BJ (cell line): ENCODE measurements around the gene APOBEC2. TPM values are rescaled to one million over a fixed set of nuclear protein-coding genes. Genes with fewer than 3 reads are reported as not detected.

Experiments used
- CTCF ChIA-PET: fragments of 350-600 bp; formaldehyde crosslinking; extraction: SDS; loops from one replicate; lab custom pipeline; 2021; ENCODE audit warnings: antibody characterized with exemption, inconsistent platforms; lab: Yijun Ruan, JAX
- POLR2A ChIA-PET: fragments of 300-600 bp; sonication (Branson Sonifier 250); formaldehyde crosslinking; extraction: SDS; loops from one replicate; lab custom pipeline; 2021; ENCODE audit warnings: antibody characterized with exemption; lab: Charles Lee
- DNase-seq: peaks from one replicate; pipeline ENCODE4 v3.0.0-alpha.2; 2011; ENCODE audit warnings: low read depth
- H3K27me3 ChIP-seq: 2 replicates; pipeline ENCODE4 v1.6.0; 2011; ENCODE audit warnings: low read length; ENCODE audit not compliant: control insufficient read depth, insufficient read depth
- H3K36me3 ChIP-seq: 2 replicates; pipeline ENCODE4 v1.5.1; 2011; ENCODE audit warnings: low read length; ENCODE audit not compliant: control insufficient read depth, insufficient read depth
- H3K4me3 ChIP-seq: 2 replicates; pipeline ENCODE4 v1.5.1; 2011; ENCODE audit warnings: low read depth, mild to moderate bottlenecking, control low read depth, low read length
- CTCF ChIP-seq: IDR thresholded peaks from 2 replicates; pipeline ENCODE4 v1.5.1; 2011; ENCODE audit warnings: low read depth, mild to moderate bottlenecking, control low read depth, inconsistent platforms, low read length, moderate library complexity; ENCODE audit not compliant: insufficient read depth
- polyA plus RNA-seq: library from polyadenylated mRNA; depleted of rRNA; stranded (reverse); fragments of >200 nt; gene quantifications from 2 replicates; pipeline ENCODE4 v1.2.3, GENCODE V29; 2011

Gene APOBEC2
- polyA plus RNA-seq, 1 experiment: not detected

DNA sequence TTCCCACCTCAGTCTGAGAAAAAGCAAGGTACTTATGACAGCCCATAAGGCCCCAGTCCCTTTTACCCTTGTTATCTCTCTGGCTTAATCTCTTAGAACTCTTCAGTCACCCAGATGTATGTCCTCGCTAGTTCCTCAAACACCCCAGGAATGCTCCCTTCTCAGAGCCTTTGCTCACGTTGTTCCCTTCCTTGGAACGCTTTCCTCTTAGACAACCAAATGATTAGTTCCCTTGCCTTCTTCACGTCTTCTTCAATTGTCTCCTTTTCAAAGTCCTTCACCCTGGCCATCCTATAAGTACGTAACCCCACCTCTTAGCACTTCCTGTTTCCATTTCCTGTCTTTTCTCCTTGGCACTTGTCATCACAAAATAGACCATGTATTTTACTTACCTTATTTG is 1.1 kb upstream of the APOBEC2 start:
- POLR2A ChIA-PET: no interaction called here
- DNase-seq: no peak
- Histone ChIP-seq H3K36me3 (no peaks in the 10 kb centered on the region), H3K27me3 (no peaks in the 10 kb centered on the region), H3K4me3 (no peak overlapping the region)
- CTCF ChIA-PET: interaction anchor here (6.1 kb wide), 1 partner anchor 12 kb away, joined by 32 read pairs; the partner anchor contains the start of gene UNC5CL
- no peak for TF ChIP-seq CTCF

DNA sequence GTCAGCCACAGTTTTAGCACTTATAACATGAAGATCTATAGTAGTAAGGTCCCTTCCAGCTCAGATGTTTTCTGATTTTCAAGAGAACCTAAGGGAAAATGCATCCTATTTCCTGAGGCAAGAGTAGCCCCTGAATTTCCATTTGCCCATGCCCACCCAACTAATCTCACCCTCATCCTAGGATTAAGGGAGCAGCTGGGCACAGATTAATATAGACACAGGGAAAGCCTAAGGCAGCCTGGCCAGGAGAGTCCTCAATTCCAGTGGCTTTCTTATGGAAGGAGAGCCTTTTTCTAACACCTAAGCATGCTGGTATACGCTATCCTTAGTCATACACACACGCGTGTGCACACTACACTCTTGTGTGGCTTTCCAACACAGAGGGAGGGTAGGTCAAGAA is 1.5 kb downstream of the APOBEC2 start:
- DNase-seq: no peak
- no peak for TF ChIP-seq CTCF
- H3K36me3 ChIP-seq: no peaks in the 10 kb centered on the region
- H3K27me3 ChIP-seq: no peaks in the 10 kb centered on the region
- CTCF ChIA-PET: interaction anchor here (0.9 to 6.1 kb wide), 5 partner anchors 12 to 26 kb away, joined by 4 to 32 read pairs (median 5); partner anchors contain the start of genes TSPO2 and UNC5CL
- no peak overlapping the region for H3K4me3 ChIP-seq
- POLR2A ChIA-PET: no interaction called here

GRCh38 chr6:41055149-41055548 is 2.1 kb downstream of the APOBEC2 start:
- Histone ChIP-seq H3K27me3 (no peaks in the 10 kb centered on the region), H3K4me3 (no peak overlapping the region), H3K36me3 (no peaks in the 10 kb centered on the region)
- TF ChIP-seq CTCF: no peak
- DNase-seq: no peak
- ChIA-PET POLR2A (interaction anchor here (0.6 kb wide), 1 partner anchor 319 kb away, joined by 8 read pairs; no protein-coding TSS in a partner anchor), CTCF (interaction anchor here (1.1 to 6.1 kb wide), 5 partner anchors 13 to 27 kb away, joined by 4 to 32 read pairs (median 6); partner anchors contain the start of genes TSPO2 and UNC5CL)

GRCh38 chr6:41056768-41057490 is 3.9 kb downstream of the APOBEC2 start:
- no peak for DNase-seq
- Histone ChIP-seq H3K4me3 (no peak overlapping the region), H3K36me3 (0 out of 2 replicates have a peak, but pooled peaks cover 1% of the 10 kb centered on the region), H3K27me3 (no peaks in the 10 kb centered on the region)
- POLR2A ChIA-PET: no interaction called here
- CTCF ChIA-PET: interaction anchor here (0.7 to 6.1 kb wide), 4 partner anchors 11 to 29 kb away, joined by 3 to 32 read pairs (median 6); partner anchors contain the start of gene UNC5CL
- TF ChIP-seq CTCF: no peak

GRCh38 chr6:41058783-41059181 is 5.8 kb downstream of the APOBEC2 start:
- no peaks in the 10 kb centered on the region for H3K27me3 ChIP-seq
- ChIA-PET POLR2A (no interaction called here), CTCF (interaction anchor here (1.1 to 1.6 kb wide), 6 partner anchors 10 to 164 kb away, joined by 3 to 7 read pairs (median 3); partner anchors contain the start of gene UNC5CL)
- no peak overlapping the region for H3K4me3 ChIP-seq
- no peak for TF ChIP-seq CTCF
- no peak for DNase-seq
- 0 out of 2 replicates have a peak, but pooled peaks cover 1% of the 10 kb centered on the region for H3K36me3 ChIP-seq
